Measurements from ENCODE around the gene ITGAV.

The ITGAV gene

DNA sequence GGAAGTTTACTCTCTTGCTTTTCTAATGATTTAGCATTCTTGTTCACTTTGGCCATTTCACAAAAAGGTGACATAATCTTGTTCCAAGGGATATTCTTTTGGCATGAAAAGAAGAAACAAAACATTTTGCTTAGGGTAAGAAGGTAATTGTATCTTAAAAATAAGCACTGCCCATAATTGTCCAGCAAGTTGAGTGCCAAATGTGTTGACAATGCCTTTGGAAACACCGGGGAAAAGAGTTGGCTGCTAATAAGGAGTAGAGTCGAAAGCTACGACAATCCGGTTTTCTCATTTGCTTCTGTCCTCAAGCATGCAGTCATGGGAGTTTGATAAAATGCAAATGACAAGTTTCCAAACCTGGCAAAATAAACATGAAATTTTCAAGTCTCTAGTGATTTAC lies 27.3 kb downstream of the ITGAV start:
- TF ChIP-seq, protein P1, sequence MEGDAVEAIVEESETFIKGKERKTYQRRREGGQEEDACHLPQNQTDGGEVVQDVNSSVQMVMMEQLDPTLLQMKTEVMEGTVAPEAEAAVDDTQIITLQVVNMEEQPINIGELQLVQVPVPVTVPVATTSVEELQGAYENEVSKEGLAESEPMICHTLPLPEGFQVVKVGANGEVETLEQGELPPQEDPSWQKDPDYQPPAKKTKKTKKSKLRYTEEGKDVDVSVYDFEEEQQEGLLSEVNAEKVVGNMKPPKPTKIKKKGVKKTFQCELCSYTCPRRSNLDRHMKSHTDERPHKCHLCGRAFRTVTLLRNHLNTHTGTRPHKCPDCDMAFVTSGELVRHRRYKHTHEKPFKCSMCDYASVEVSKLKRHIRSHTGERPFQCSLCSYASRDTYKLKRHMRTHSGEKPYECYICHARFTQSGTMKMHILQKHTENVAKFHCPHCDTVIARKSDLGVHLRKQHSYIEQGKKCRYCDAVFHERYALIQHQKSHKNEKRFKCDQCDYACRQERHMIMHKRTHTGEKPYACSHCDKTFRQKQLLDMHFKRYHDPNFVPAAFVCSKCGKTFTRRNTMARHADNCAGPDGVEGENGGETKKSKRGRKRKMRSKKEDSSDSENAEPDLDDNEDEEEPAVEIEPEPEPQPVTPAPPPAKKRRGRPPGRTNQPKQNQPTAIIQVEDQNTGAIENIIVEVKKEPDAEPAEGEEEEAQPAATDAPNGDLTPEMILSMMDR (IDR thresholded peaks at IDR 0.05; ENCODE audit: low read depth, low read length, missing control alignments) = no peak
- in situ Hi-C loops (cut with HindIII; ENCODE audit: low sequenced_read_pairs) = no loop called here
- H3K4me3 ChIP-seq (ENCODE audit: low read depth, low read length) = no peak overlapping the region
- DNase-seq (ENCODE audit: low read depth) = no peak

- TF ChIP-seq, protein P1 (IDR thresholded peaks at IDR 0.05; ENCODE audit: low read depth, low read length, missing control alignments) = no peak
- in situ Hi-C loops (cut with HindIII; ENCODE audit: low sequenced_read_pairs) = no loop called here
- no peak overlapping the region for H3K4me3 ChIP-seq (ENCODE audit: low read depth, low read length)
- DNase-seq (ENCODE audit: low read depth) = no peak
These were observed 27.9 kb downstream of the ITGAV start for GRCh38 chr2:186617771-186618170.

DNA sequence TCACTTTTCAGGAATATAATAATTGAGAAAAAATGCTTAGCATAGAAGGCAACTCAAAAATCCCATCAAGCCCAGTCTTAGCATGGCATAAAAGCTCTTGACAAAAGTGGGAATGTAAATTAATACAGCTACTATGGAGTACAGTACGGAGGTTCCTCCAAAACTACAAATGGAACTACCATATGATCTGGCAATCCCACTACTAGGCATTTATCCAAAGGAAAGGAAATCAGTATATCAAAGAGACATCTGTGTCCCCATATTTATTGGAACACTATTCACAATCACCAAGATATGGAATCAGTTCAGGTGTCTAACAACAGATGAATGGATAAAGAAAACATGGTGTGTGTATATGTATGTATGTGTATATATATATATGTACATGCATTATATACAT lies 28.8 kb downstream of the ITGAV start:
- TF ChIP-seq, protein P1 (IDR thresholded peaks at IDR 0.05; ENCODE audit: low read depth, low read length, missing control alignments) = no peak
- H3K4me3 ChIP-seq (ENCODE audit: low read depth, low read length) = no peak overlapping the region
- DNase-seq (ENCODE audit: low read depth) = no peak
- in situ Hi-C loops (cut with HindIII; ENCODE audit: low sequenced_read_pairs) = no loop called here

GRCh38 chr2:186623084-186623483 lies 33.2 kb downstream of the ITGAV start:
- TF ChIP-seq, protein P1 (IDR thresholded peaks at IDR 0.05; ENCODE audit: low read depth, low read length, missing control alignments) = no peak
- H3K4me3 ChIP-seq (ENCODE audit: low read depth, low read length) = no peak overlapping the region
- no peak for DNase-seq (ENCODE audit: low read depth)
- in situ Hi-C loops (cut with HindIII; ENCODE audit: low sequenced_read_pairs) = no loop called here

GRCh38 chr2:186624276-186624675 lies 34.4 kb downstream of the ITGAV start:
- H3K4me3 ChIP-seq (ENCODE audit: low read depth, low read length) = no peak overlapping the region
- in situ Hi-C loops (cut with HindIII; ENCODE audit: low sequenced_read_pairs) = no loop called here
- TF ChIP-seq, protein P1 (IDR thresholded peaks at IDR 0.05; ENCODE audit: low read depth, low read length, missing control alignments) = no peak
- DNase-seq (ENCODE audit: low read depth) = no peak

DNA sequence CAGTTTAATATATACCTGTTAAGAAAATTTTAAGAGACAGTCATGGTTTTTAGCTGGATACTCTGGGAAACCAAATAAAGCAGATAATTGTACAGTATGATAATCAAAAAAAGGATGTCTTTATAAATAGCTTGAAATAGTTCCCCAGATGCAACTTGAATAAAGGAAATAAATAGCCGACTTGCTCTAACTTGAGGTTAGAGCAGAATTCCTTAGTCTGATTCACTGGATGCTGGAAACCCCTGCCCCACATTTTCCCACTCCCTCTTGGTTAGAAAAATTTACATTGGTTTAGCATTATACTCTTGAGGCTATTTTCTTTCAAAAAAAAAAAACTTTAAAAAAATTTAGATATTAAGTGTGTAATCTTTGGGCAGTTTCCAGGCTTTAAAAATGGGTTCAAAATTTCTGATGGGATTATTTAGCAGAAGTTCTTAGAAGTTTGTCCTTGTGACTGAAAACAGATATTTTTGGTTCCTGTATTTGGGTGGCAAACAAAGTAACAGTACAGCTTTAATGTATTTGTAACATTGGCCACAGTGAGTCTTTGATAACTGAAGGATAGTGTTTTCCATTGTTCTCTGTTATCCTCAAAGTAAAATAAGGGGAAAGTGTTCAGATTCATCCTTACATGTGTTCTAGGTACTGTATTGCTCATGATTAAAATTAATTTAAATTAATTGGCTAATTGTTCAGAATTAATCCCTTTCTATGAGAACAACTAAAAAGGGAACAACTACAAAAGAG lies 39.6 kb downstream of the ITGAV start:
- in situ Hi-C loops (cut with HindIII; ENCODE audit: low sequenced_read_pairs) = loop anchor here (25.0 kb wide), 1 partner anchor 117 kb away; no protein-coding TSS in a partner anchor
- TF ChIP-seq, protein P1 (IDR thresholded peaks at IDR 0.05; ENCODE audit: low read depth, low read length, missing control alignments) = no peak
- DNase-seq (ENCODE audit: low read depth) = no peak
- H3K4me3 ChIP-seq (ENCODE audit: low read depth, low read length) = no peak overlapping the region

All from astrocyte of the cerebellum (primary cell).